HG03520 (cell line): Measurements from ENCODE around the gene GDPD4.

Experiments
- ATAC-seq: cut with Tn5 transposase; IDR thresholded peaks from one replicate; pipeline ENCODE4 v1.9.1; 2021; ENCODE audit warnings: mild to moderate bottlenecking, moderate library complexity; ENCODE audit not compliant: unreplicated experiment

GDPD4 gene

DNA sequence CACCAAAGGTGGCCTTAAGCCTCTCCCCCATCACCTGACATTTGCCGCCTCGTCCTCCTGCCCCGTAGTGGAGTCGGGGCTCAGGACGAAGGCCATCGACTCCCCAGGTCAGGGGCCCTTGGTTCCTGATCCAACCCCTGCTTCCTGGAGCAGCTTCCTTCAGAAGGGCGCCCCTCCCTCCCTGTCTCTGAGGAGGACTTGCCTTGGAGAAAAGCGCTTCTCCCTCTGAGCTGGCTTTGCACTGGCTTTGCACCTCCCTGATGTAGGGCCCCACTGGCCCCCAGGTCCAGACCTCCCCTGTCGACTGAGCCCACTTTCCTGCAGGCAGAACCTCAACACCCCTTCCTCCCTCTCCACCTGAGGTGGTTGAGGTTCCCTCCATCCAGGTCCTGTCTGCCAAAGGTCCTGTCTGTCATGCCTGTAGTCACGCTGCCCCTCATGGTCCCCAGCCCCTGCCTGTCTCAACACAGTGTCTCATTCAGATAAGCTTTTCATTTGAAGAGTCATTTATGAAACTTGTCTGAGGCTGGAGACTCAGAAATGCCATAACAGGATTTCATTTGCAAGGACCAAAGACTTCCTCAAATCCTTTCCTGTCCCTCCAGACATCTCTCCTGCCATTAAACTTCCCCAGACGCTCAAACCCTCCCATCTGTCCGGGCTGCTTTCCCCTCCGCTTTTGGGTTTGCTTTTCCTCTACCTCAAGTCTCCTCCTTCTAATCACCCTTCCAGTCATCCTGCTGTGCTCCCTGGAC, 95.0 kb downstream of the GDPD4 start:
- no peak for ATAC-seq

DNA sequence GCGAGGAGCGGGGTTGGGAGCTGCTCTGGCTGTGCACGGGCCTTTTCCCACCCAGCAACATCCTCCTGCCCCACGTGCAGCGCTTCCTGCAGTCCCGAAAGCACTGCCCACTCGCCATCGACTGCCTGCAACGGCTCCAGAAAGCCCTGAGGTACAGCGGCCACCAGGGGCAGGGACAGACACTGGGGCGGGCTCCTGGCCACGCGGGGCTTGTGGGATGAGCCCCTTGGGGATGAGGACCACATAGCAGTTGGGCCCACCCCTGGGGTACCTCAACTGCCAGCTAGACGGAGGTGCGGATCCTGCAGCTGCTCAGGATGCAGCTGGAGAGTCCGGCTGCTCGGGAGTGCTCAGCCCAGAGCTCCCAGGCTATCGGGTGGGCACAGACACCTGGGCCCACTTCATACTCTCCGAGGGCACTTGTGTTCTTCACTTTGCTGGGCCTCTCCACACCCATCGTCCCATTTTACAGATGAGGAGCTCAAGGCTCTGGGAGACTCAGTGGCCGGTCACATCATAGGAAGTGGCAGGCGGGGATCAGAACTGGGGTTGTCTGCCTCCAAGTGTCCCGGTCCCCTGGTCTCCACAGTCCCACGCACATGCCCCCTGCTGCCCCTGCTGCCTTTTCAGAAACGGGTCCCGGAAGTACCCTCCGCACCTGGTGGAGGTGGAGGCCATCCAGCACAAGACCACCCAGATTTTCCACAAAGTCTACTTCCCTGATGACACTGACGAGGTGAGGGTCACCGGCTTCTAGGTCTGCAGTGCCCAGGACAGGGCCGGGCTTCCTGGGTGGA, 95.8 kb downstream of the GDPD4 start:
- ATAC-seq: no peak

DNA sequence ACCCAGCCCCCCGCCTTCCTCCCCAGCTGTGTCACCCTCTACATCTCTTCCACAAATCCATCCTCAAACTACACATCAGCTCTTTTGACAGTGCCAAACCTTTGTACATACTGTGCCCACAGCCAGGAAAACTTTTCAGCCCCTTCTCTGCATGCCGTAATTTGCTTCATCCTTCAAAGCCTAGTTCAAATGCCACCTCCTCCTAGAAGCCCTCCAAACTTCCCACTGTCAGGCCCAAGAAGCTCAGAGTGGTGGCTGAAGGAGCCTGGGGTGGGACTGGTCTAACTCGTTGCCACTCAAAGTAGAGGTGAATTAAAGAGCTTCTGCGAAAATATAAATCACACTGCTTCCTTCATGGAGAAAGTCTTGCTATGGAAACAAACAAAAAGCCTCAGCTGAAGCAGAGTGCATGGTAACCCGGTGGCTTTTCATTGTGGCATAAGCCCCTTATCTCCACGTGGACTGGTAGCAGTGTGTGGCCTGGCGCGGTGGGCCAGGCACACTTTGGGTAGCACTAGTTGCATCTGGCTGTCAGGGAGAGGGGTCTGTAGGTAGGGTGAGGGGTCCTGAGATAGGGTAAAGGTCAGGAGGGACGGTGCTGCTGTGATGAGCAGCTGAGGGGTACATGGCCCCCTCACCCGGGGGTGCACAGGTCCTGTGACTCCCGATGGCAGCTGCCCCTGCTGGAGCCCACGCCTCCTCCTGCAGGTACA, 96.6 kb downstream of the GDPD4 start:
- no peak for ATAC-seq

DNA sequence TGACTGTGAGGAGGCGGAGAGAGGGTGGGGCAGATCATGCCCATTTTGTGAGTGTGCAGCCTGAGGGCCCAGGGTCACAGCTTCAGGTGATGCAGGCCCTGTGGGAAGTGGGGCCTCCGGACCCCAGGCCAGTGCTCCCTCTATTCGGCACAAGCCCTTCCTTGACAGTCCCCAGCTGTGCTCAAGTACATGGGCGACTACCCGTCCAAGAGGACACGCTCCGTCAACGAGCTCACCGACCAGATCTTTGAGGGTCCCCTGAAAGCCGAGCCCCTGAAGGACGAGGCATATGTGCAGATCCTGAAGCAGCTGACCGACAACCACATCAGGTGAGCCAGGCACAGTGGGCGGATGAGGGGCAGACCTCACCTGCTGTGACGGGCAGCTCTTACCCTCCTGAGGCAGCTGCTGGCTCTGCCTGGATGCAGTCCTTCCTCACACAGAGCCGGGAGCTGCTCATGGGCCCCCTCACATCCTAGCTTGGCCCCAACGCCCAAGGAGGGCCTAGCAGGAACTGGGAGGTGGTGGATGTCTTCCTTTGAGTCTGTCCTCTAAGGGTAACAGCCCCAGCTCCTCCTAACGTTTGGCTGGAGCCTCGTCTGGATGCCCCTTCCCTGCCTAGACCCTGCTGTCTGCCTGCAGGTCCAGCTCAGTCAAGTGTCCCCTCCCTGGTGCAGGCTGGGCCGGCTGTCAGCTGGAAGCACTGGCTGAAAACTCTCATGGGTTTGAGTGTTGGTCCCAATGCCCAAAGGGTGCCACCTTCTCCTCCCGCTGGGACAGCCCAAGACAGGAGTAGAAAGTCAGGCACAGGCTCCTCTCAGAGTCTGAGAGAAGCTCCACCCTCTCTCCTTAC, 97.4 kb downstream of the GDPD4 start:
- ATAC-seq: no peak

DNA sequence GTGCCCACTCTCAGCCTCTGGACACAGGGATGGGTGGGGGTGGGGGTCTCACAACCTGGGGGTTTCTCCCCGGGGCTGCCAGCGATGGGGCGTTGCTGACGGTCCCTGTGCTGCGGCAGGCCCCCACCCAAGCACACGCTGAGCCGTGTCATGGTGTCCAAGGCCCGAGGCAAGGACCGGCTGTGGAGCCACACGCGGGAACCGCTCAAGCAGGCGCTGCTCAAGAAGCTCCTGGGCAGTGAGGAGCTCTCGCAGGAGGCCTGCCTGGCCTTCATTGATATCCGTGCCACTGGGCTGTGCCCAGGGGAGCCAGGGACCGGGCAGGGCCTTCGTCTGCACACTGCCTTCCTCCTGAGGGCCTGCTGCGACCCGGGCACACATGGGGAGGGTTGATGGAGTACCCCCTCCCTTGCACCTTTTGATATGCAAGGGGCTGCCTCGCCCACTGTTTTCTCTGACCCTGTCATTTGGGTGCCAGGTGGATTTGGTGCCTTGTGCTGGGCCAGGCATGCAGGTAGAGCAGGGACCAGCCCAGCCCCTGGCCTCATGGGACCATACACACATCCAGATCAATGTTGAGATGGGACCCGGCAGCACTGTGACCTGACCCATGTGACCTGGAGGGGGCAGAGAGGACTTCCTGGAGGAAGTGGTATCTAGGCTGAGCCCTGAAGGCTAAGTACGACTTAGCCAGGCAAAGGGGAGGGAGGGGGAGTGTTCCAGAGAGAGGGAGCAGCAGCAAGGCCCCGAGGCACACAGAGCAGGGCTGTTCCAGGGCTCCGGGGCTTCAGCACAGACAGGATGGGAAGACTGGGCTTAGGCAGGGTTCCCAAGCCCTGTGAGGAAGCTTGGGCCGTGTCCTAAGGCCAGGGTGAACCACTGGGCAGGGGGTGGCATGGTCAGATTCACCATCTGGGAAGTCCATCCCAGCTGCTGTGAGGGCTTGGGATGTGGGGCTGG, 98.3 kb downstream of the GDPD4 start:
- no peak for ATAC-seq

DNA sequence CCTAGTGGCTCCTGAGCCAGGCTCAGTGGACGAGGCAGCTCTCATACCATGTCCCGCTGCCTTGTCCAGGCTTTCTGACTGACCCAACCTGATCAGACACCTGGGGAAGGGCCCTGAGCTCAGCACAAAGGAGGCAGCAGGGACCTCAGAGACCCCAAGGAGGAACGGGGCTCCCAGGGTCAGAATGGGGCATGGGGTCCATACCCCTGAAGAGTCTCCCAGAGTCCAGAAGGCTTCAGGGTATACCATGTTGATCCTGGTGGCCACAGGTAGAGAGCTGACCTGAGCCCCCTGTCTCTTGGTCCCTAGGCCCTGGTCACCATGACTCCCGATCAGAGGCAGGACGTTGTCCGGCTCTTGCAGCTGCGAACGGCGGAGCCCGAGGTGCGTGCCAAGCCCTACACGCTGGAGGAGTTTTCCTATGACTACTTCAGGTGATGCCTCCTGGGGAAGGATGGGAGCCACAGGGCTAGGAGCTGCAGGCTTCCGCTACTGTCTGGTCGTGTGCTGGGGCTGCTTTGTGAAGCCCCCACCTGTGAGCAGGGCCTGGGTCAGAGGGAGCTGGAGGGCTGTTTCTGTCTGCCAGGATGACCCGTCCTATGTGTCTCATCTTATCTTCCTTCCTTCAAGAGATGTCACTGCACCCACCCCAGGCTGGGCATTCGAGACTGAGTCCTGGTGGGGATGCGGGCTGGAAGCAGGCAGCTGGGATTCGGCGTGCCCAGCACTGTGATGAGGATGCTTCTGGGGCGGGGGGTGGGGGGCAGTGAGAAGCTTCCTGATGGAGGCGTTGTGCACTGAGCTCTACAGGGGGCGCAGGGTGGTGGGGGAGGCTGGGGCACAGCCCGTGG, 99.3 kb downstream of the GDPD4 start:
- ATAC-seq: no peak

DNA sequence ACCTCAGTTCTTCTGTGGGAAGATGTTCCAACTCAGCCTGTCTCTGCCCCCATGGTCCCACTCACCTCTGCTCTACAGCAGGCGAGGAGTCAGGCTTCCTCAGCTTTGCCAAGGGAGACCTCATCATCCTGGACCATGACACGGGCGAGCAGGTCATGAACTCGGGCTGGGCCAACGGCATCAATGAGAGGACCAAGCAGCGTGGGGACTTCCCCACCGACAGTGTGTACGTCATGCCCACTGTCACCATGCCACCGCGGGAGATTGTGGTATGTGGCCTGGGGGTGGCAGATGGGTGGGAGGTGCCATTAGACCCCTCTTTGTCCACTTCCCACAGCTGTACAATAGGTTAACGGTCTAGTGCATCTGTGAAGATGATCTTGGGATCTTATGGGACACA, 100.1 kb downstream of the GDPD4 start:
- no peak for ATAC-seq

DNA sequence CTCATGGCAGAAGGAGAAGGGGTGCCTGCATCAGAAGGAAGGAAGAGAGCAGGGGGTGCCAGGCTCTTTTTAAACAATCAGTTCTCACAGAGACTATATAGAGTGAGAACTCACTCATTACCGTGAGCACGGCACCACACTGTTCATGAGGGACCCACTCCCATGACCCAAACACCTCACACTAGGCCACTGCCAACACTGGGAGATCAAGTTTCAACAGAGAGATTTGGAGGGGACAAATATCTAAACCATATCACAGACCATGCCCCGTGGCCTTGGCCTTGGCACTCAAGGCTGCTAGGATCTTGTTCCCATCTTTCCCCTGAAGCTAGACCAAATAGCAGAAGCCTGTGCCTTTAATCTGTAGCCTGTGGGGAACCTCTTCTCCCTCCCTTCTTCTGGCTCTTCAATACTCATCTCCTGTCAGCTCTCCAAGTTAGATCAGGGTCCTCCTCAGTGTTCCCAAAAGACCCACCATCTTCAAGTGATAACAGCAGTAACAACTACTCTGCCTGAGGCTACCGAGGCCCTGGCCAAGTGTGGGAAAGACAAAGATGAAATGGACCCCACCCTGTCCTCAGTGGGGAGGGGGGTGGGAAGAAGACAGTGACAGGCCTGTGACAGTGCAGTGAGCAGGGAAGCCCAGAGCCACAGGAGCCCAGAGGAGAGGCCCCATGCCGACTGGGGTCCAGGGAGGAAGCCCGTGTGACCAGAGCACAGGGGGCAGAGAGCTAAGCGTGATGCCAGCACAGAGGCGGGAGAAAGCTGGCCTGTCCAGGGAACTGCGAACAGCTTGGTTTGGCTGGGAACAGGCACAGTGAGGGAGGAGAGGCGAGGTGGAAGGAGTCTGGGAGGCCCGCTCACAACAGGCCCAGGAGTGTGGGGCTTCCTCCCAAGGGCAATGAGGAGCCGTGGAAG, 100.9 kb downstream of the GDPD4 start:
- no peak for ATAC-seq

DNA sequence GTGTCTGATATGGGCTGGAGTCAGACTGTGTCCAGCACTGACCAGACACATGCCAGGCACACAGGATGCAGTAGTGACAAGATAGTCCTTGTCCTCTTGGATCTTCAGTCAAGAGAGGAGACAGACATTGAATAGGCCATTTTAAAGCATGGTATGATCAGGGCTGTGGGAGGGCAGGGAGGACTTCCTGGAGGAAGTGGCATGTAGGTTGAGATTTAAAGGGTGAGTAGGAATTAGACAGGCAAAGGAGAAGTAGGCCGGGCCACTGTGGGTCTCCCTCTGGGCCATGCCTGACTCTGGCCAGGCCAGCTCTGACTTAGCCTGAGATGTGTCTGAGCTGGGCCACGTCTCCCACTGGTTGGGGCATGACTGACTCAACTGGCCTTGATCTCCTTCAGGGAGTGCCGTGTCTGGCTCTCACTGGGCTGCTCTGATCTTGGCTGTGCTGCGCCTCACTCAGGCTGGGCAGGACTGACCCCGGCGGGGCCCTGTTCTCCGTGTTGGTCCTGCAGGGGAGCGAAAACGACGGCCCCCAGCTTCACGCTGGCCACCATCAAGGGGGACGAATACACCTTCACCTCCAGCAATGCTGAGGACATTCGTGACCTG, 102.2 kb downstream of the GDPD4 start:
- no peak for ATAC-seq

DNA sequence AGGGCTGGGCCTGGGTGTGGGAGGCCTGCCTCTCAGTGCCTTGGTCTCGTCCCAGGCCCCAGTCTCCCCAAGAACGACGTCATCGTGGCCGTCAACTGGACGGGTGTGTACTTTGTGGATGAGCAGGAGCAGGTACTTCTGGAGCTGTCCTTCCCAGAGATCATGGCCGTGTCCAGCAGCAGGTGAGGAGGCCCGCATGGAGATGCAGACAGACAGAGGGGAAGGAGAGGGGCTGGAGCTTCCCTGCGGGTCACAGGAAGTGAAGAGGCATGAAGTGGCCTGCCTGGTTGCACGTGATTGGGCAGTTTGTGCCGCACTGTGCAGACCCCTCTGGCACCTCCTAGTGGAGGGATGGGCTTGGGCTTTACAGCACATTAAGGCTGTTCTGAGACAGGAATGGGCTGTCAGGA, 103.0 kb downstream of the GDPD4 start:
- no peak for ATAC-seq

DNA sequence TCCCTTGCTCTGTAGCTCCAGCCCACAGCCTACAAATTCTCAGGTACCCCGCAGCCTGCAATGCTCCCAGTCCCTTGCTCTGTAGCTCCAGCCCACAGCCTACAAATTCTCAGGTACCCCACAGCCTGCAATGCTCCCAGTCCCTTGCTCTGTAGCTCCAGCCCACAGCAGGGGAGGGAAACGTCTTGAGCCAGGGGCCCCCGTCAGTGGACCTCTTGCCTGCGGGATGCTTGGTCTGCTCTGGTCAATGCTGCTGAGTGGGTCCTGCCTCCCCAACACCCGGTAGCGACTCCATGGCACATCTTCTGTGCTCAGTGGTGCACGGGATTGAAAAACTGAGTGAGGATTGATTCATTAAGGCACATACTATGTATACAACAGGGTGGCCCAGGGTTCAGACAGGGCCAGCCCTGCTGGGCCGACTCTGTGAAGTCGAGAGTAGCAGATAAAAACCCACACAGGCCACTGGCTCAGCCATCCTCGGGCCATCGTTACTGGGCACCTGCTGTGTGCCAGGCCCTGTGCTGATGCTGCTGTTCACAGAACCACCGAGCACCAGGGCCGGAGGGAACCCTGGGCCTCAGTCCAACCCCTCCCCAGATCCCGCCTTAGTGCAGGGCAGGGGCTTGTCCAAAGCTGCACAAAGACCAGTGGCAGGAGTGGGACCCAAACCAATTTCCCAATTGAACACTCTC, 103.7 kb downstream of the GDPD4 start:
- ATAC-seq: no peak

DNA sequence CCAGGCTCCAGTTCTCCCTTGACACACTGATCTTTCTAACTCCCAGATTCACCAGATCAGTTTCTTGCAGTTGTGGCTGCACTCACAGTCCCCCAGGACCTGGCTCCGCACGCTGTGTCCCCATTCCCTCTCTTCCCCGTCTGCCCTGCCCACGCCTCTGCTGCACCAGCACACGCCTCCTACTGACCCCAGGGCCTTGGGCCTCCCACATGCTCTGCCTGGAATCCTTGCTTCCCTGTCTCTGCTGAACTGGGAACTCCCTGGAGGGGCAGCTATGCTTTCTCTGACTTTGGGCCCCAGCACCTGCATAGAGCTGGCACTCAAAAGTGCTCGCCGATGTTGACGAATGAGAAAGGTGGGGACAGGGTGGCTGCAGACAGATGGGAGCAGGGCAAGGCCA, 104.5 kb downstream of the GDPD4 start:
- no peak for ATAC-seq

DNA sequence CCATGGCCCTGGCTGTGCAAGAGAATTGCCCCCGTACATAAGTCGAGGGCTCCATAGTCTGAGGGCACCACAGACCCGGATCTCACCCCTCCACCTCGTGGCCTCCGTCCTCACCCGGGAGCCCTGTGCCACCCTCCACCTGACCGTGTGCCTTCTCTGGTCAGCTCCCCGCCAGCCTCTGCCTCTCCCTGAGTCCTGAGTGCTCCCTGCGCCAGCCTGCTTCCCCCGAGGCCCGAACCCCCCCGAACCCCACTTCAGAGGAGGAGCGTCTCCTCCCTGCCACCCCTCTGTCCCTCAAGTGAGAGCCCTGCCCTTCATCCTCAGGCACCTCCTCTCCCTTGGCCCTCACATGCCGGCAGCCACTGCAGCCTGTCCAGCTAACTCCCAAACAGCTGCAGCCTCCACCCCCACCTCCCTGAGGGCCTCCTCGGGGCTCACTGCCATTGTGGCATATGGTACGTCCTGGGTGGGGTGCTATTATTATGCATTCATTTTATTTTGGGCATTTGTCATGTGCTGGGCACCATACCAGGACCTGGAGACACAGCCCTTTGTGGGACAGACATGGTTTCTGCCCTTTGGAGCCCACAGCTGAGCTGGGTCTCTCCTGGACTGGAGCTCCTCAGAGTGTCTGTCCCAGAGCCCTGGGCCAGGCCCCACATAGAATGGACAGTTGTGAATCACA, 106.3 kb downstream of the GDPD4 start:
- ATAC-seq: no peak

DNA sequence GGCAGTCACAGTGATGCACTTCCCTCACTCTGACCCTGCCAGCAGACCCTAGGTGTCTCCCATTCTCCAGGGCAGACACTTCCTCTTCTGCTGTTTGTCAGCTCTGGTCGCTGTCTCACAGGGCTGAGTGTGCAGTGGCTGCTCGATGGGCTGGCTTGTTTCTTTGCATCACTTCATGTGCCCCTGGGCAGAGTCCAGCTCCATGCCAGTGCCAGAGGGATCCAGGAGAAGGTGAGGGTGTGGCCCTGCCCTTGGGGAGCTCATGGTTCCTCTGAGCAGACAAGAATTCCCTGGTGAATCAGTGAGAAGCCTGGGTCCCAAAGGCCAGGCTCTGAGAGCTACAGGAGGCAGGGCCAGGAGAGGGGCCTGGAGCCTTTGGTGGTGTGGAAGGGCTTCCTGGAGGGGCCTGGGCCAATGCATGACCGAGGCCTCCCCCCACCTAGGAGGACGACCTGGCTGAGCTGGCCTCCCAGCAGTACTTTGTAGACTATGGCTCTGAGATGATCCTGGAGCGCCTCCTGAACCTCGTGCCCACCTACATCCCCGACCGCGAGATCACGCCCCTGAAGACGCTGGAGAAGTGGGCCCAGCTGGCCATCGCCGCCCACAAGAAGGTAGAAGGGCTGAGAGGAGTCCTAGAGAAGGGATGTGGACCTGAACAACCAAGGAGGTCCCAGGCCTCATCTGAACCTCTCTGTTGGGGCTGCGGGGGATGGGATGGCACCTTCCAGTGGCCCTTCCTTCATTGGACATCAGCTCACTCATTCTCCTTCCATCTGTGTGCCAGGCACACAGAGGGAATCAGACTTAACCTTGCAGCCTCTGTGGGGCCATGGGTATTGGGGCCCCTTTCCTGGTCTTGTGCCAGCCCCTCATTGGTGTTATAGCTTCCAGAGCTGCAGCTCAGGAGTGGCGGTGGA, 107.3 kb downstream of the GDPD4 start:
- no peak for ATAC-seq

DNA sequence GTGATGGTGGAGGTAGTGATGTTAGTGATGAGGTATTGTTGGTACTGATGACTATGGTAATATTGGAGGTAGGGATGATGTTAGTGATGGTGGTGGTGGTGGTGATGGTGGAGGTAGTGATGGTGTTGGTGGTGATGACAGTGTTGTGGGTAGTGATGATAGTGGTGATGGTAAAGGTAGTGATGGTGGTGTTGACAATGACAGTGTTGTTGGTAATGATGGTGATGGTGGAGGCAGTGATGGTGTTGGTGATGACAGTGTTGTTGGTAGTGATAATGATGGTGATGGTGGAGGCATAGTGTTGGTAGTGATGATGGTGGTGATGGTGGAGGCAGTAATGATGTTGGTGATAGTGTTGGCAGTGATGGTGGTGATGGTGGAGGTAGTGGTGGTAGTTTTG, 108.3 kb downstream of the GDPD4 start:
- ATAC-seq: no peak
